ENCODE data around the gene PTMA.
"Not testable (repeated sequence)": the region's sequence is repeated elsewhere in the genome, so short reads cannot be mapped to it uniquely, and the experiment has no call there.

PTMA gene

DNA sequence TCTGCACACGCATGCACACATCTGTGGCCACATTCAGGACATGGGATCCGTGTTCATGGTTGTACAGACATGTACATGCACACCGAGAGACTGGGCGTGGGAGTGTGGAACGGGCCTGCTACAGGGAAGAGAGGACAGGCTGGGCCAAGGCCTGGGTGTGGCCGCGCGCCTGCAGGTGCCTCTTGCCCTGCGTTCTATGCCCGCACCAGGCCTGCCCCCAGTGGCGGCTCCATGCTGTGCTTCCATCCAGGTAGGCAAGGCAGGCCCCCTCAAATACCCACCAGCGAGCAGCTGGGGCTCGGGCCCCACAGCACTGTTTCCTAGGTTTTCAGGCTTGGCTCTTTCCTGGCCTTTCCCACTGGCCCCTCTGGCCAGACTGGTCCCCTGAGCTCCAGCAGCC lies 15.5 kb upstream of the PTMA start:
- DNase-seq (ENCODE audit: low spot score) (no peak), FAIRE-seq (no peak)

DNA sequence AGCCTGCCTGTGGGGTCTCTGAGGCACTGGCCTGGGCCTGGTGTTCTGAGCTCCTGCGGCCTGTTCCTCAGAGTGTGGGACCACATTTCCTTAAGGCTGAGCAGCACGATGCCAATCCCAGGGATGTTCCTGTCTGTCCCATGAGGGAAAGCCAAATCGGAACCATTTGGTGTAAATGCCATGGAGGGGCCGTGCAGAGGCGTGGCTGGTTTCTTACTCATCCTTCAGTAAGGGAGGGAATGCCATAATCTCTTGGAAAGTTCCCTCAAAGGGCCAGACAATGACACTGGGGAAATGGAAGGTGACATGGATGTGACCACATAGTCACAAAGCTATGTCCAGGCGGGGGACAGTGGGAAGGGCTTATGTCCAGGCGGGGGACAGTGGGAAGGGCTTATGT lies 14.4 kb upstream of the PTMA start:
- no peak for FAIRE-seq
- DNase-seq (ENCODE audit: low spot score): no peak

DNA sequence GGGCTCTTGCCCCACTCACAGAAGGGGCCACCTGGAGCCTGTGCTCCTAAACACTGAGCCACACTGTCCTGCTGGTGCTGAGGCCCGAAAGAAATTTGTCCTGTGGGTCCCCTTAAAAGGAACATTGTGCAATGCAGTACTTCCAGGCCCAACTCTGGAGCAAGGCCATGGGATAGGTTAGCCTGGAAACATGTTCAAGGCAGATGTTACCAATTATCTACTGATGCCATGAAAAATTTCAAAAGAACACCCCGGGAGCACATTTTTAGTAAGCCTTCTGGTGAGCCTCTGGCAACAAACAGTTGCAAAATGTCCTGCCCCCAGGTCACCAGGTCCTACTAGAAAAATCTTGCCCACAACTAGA lies 12.3 kb upstream of the PTMA start:
- FAIRE-seq: no peak
- no peak for DNase-seq (ENCODE audit: low spot score)

DNA sequence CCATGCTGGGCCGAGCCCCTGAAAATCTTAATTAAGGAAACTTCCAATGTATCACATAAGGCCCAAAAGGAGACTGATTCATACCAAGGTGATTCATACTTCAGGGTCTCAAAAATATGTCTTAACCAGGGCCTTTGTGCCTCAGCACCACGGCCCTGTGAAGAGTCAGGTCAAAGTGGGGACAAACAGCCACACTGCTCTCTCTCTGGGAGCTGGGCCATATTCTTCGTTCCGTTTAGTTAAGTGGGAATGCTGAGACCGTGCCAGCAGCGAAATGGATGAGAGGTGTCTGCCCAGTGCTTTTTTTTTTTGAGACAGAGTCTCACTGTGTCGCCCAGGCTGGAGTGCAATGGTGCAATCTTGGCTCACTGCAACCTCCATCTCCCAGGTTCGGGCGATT lies 9.3 kb upstream of the PTMA start:
- DNase-seq (ENCODE audit: low spot score): no peak
- FAIRE-seq: no peak

DNA sequence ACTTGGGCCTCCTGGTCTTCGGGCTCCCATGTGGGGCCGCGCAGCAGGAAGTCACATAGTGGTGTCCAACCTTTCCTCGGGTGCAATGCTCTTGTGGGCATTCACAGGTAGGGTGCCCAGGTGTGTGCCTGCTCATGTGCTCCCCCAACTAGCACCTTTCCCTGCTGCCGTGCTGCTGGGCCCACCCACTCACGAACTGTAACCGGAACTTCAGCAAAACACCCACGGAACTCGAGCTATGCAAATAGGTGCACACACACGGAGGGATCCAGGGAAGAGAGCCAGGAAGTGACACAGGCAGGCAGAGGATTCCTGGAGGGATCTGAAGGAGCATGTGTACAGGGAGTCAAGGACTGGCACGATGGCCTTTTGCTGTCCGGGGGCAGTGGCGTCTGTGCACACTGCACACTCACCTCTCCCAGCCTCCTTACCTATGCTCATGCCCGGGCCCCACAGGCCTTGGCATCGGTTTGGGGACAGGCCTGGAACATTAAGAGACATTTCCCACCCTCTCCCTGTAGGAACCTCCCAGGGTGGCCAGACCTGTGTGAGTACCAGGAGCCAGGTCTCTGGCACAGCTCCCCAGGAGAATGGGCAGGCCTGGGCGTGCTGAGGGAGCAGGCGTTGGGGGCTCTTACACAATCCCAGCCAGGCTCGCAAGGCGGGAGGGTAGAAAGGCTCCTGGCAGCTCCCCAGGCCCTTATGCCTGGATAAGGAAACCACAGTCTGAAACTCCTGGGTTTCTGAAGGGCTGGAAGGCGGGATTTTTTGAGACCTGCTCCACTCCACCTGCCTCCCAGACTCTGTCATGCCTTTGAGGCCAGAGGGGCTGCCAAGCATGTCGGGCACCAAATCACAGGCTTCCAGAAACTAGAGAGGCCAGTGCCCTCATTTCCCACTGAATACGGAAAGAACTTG lies 6.6 kb upstream of the PTMA start:
- FAIRE-seq (no peak), DNase-seq (ENCODE audit: low spot score) (no peak)

DNA sequence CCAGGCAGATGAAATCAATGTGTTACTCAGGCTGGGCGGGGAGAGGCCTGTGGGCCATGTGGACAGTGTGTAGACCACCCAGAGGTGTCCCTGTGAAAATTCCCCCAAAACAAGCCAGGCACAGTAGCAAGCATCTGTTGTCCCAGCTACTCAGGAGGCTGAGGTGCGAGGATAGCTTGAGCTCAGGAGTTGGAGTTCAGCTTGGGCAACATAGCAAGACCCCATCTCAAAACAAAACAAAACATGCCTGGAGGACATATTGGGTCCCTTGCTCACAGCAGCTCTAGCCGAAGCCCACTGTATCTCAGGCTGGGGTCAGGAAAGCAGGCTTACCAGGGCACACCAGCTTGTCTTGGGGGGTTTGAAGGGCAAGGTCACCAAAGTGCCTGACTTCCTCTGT lies 4.3 kb upstream of the PTMA start:
- no peak for FAIRE-seq

DNA sequence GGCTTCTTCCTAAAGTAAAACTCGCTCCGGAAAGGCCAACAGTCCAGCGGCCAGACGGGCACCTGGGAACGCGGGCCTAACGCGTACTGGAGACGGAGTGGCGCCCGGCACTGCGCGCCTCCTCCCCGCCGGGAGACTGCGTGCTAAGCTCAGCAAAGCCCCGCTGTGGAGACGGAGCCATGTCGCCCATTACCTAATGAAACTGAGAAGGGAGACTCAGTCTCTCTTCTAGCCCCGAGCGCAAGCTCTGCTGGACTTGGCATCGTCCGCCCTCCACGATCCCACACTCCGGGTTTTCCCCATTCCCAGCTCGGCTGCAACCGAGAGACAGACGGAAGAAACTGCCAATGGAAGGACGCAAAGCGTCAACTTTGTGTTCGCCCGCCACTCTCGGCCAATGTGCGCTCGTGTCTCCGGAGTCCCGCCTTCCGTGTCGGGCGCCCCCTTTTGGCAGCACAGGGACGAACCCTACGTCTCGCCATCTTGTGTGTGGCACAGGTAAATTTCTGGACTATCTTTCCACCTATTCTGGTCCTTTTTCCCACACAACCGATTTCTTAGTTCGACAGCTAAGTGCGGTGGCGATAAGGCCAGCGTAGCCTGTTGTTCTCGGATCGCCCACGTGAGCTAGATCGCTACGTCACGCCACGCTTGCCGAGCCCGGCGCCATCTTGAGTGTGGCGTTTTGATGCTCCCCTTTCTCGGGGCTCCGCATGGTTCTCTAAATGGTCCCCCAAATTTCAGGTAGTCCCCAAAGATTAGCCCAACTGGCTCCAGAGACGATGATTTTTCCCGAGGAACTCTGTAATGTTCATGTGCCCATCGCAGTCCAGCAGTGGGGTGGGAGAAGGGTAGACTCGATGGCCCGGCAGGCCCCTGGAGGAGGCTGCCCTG lies 1.3 kb upstream of the PTMA start:
- FAIRE-seq (peak; percentile 74), DNase-seq (ENCODE audit: low spot score) (peak; percentile 97)

More for the DNA sequence above, 4.3 kb upstream of the PTMA start:
- no peak for DNase-seq (ENCODE audit: low spot score)

DNA sequence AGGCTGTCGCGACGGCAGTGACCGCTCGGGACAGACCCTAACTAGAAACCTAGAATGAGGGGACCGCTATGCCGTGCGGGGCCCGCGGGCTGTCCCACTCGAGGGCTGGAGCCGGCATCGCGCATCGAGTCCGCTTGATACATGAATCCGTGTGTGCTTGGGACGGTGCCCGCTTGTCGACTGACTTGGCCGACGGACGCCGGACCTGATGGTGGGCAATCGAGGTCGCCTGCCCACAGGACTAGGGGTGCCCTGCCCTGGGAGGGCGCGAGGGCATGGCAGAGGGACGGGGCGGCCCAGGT lies 749 bp upstream of the PTMA start:
- DNase-seq (ENCODE audit: low spot score): no peak
- FAIRE-seq: no peak

DNA sequence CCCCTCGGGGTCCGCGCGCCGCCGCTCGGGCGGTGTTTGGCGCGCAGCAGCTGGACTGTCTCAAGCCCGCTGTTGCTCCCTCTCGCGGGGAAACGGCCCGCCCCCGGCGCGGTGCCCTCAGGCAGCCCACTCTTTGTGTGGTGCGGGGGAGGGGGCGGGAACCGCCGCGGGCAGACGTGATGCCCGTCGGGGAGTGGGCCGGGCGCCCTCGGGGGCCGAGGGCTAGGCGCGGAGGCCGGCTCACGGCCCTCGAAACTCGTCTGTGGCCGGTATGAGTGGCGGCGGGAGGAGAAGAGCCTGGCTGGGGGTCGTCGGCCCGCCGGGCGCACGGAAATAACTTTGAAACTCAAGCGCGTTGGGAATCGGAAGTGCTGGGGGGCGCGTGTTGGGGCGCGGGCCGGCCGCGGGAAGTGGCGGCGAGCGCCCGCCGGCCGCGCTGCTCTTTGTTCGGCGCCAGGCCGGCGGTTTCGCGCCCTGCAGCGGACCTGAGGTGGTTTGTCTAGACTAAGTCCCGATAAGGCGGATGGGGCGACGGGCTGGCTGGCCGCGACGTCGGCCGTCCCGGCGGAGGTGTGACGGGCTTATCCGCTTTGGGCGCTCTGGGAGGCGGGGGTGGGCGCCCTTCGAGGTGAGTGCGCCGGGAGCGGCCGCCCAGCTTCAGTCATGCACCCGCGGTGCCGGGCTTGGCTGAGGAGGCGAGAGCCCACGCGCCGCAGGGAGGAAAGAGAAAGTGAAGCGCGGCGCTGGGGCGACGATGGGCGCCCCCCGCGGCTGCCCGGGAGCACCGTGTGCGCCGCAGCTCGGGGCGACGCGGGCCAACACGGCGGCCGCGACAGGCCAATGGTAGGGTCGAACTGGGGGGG lies 679 bp downstream of the PTMA start:
- DNase-seq (ENCODE audit: low spot score) (no peak), FAIRE-seq (no peak)

DNA sequence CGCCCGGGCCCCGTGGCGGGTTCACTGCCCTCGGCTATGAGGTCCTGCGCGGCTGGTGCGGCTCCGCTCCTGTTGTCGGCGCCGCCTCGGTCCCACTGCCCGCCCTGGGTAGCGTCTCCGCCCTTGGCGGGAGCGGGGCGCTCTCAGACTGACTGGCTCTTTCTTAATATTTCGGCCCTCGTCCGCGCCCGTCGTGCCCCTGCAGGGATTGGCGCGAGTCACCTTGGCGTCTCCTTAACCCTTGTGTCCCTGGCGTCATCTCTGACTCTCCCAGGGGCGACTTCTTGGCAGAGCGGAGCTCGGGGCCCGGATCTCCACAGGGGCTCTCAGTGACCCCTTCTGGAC lies 1.3 kb downstream of the PTMA start:
- DNase-seq (ENCODE audit: low spot score) (no peak), FAIRE-seq (no peak)

DNA sequence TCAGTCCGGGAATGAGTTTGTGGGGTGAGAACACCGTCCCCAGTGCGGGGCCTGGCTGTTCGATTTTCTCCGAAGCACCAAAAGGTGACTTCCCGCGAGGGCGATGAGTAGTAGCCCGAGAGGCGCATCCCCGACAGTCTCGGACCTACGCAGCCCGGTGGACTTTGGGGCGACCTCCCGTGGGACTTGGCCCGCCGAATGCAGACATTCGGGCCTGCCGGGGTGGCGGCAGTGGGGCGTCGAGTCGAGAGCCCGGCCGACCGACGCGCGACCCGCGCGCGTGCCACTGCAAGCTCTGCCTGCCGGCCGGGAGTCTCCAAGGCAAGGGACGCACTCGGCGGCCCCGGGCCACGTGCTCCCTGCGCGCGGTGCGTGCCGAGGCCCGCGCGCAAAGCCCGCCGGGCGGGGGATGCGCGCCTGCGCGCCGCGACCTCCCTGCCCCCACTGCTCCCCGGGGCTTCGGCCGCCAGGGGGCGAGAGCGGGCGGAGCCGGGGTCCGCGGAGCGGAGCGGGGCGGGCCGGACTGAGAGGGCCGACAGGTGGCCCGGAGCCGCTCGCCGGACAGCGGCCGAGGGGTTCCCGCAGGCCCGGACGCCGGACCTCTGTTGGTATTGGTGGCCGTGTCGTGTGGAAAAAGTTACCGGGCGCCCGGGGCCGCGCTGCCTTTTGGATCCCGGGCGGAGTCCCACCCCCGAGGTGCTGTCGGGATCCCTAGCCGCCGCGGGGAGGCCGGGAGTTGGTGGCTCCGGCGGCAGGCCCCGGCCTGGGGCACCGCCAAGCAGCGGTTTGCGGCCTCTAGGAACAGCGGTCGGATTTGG lies 1.9 kb downstream of the PTMA start:
- DNase-seq (ENCODE audit: low spot score) (peak; percentile 69), FAIRE-seq (no peak)

DNA sequence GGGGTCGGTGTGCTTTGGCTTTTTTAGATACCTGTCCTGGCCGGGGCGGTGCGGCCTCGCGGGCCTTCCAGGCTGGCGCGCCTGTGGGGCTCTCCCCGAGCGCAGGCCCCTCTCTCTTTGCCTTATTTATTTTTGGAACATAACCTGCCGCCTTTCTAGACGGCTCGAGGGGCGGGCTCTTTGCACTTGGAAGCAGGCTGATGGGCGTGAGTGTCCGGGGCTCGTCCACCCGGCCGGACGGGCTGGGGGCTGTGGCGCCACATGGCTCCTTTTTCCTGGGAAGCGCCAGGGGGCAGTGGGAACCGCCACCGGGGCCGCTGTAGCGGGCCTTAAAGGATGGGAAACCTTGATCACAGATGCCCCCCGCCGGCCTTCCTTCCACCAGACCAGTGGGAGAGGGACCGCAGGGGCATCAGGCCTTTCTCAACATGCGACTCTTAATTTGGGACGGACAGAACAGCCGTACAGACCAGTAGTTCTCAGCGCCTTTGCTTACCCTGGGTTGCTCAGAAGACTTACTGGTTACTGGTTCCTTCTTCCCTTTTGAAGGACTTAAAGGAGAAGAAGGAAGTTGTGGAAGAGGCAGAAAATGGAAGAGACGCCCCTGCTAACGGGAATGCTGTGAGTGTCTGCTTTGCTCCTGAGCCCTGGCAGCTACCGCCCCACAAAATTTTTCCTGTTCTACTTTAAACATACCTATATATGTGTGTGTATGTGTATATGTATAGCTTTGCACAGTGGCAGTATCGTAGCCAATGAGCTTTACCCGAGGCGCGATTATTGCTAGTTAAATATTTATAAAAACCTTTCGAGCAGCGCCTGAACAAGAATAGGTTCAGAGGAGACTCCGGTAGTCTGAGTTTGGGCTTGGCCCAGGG lies 2.7 kb downstream of the PTMA start:
- DNase-seq (ENCODE audit: low spot score): no peak
- FAIRE-seq: no peak

DNA sequence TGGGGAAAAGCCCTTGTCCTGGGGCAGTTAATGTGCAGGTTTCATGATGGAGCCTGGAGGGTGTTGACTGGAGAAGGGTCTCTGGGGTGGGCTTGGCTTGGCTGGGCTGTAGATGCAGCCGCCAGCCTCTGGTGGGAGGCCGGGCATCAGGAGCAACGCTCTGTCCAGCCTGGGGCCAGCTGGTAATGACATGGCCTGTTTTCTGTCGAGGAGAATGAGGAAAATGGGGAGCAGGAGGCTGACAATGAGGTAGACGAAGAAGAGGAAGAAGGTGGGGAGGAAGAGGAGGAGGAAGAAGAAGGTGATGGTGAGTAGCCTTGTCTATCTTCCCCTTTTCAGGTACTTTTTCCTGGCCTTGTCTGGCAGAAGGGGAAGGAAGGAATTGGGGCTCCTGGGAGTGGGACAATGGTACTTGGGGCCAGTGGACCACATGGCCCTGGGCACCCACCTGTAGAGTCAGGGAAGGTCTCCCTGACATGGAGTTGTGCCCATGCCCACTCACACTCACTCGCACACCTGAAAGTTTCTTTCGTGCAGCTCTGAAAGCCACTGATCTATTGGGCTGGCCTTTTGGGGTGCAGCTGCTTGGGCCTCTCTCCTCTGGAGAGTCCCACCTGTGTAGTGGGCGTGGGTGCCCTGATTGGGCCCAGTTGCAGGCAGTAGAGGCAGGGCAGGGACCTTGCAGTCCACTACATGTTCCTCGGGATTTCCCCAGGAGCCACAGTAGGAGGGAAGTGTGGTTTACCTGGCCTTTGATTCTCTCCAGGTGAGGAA lies 3.5 kb downstream of the PTMA start:
- no peak for DNase-seq (ENCODE audit: low spot score)
- FAIRE-seq: no peak

DNA sequence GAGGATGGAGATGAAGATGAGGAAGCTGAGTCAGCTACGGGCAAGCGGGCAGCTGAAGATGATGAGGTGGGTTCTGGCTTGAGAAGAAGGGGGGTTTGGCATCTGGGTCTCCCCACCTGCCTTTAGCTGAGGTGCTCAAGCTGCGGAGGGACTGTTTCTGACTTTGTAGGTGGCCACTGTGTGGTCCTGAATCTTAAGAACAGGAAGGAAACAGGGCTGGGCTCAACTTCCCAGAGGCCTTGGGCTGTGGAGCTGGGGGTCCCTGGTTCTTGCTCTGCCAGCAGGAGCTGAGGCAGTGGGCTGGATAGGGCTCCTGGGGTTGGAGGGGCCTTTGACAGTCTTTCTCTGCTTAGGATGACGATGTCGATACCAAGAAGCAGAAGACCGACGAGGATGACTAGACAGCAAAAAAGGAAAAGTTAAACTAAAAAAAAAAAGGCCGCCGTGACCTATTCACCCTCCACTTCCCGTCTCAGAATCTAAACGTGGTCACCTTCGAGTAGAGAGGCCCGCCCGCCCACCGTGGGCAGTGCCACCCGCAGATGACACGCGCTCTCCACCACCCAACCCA lies 4.2 kb downstream of the PTMA start:
- not testable (repeated sequence) for FAIRE-seq; DNase-seq (ENCODE audit: low spot score)

DNA sequence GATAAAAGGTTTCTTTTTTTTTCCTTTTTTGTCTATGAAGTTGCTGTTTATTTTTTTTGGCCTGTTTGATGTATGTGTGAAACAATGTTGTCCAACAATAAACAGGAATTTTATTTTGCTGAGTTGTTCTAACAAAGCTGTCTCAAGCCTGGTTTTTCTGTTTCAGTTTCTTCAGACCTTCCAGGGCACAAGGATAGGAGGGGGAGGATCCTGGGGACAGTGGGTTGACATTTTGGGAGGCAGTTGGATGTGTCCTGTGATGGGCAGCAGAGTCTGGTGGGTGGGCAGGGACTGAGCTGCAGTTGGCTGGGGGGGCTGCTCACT lies 5.0 kb downstream of the PTMA start:
- not testable (repeated sequence) for FAIRE-seq; DNase-seq (ENCODE audit: low spot score)

DNA sequence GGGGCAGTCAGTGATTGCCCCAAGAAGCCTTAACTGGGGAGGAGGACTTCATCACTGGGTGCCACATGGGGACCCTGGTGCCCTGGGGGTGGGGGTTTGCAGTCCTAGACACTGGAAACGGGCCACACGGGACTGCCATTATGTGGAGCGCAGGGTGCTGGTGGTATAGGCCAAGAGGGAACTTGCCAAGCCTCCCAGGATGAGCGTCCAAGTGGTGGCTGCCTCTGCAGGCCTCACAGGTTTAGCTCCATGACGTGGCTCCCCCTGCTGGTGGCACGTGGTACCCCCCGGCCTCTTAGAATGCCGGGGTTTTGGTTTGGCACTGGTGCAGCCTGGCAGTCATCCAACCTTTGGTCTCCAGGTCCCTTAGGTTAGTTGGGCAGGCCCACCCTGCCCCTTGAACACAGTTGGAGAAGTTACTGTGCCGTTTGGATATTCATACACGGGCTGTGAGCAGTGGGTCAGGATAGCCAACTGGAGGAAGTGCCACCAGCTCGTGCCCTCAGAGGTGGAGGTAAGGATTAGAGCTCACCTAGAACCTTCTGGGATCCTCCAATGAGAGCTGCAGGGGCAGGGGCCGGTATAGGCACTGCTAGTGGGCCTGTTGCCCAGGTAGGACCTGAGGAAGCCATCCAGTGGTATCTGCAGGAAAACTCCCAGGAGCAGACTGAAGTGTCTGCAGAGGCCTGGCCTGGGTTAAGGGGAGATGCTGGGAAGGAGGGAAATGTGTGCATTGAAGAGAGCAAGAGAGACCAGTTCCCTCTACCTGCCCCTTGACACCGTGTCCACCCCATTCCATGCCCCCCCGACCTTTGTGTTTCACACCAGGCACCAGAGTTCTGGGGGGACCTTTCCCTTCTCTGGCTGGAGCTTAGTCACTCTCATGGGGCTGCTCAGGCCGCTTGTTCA lies 5.7 kb downstream of the PTMA start:
- DNase-seq (ENCODE audit: low spot score): peak; percentile 83

DNA sequence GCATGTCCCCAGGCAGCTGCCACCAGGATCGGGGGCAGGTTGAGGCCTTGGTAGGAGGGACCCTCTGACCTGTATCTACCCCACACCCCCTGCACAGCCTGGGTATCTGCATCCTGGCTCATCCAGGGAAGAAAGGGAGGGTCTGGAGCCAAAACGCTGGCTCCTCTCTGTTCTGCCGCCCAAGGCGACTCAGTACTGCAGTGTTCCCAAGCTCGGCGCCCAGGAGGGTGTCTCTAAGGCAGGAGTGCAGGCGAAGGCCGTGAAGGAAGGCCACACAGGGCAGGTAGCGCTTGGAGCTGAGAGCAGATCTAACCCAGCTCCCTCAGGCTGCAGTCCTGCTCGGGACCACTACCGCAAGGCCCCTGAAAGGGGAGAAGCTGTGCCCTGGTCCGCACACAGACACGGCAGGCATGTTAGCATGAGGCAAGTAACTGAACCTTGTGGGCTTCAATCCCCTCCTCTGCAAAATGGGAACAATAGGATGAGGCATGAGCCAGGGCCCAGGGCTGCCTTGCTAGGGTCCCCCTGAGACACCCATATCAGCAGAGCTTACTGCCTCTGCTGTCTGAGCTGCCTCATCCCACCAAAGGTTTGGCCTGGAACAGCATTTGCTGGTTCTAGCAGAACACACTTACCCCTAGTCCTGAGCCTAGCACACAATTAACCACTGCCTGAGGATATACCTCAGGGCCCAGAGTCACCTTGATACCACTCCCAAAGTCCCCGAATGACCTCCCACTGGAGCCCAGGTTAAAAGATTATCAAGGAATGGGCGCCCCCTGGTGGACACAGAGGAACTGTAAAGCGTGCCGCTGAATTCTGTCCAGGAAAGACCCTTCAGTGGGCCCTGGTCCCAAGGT lies 6.5 kb downstream of the PTMA start:
- FAIRE-seq (no peak), DNase-seq (ENCODE audit: low spot score) (peak; percentile 37)

More for the DNA sequence above, 5.7 kb downstream of the PTMA start:
- FAIRE-seq: peak; percentile 5
